Measurements from ENCODE around the gene SLC25A30. TPM values are rescaled to one million over a fixed set of nuclear protein-coding genes. Genes with fewer than 3 reads are reported as not detected.

Gene SLC25A30
- total RNA-seq, 2 experiments from 2014 or later: 18.9 to 21.2 TPM

DNA sequence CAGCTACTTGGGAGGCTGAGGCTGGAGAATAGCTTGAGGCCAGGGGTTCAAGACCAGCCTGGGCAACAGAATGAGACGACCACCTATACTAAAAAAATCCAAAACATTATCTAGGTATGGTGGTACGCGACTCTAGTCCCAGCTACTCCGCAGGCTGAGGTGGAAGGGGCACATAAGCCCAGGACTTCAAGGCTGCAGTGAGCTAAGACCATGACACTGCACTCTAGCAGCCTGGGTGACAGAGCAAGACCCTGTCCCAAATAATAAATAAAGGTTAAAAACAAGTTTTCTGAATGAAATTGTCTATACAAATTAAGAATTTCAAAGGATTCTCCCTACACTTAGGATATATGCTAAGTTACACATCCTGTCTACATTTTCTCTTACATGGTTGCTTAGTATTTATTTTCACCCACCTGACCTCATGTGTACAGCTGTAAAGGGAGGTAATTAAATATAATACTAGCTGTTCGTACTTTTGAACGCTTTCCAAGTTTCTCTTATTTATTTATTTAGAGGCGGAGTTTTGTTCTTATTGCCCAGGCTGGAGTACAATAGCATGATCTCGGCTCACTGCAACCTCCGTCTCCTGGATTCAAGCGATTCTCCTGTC lies 1.6 kb downstream of the SLC25A30 start:
- Mint-ChIP-seq H3K36me3 (ENCODE audit: low read depth) (peaks cover 3% of the 10 kb centered on the region), H3K4me3 (peak overlapping the region; percentile 86), H3K4me1 (ENCODE audit: low read depth) (peaks cover 27% of the 10 kb centered on the region), H3K27me3 (no peaks in the 10 kb centered on the region), H3K27ac (peak overlapping the region; percentile 94), H3K9me3 (no peaks in the 10 kb centered on the region)
- ATAC-seq (no peak), DNase-seq (no peak)
- TF ChIP-seq, protein P1, sequence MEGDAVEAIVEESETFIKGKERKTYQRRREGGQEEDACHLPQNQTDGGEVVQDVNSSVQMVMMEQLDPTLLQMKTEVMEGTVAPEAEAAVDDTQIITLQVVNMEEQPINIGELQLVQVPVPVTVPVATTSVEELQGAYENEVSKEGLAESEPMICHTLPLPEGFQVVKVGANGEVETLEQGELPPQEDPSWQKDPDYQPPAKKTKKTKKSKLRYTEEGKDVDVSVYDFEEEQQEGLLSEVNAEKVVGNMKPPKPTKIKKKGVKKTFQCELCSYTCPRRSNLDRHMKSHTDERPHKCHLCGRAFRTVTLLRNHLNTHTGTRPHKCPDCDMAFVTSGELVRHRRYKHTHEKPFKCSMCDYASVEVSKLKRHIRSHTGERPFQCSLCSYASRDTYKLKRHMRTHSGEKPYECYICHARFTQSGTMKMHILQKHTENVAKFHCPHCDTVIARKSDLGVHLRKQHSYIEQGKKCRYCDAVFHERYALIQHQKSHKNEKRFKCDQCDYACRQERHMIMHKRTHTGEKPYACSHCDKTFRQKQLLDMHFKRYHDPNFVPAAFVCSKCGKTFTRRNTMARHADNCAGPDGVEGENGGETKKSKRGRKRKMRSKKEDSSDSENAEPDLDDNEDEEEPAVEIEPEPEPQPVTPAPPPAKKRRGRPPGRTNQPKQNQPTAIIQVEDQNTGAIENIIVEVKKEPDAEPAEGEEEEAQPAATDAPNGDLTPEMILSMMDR (IDR thresholded peaks at IDR 0.05): no peak
- CTCF ChIA-PET: interaction anchor here (0.9 to 6.0 kb wide), 8 partner anchors 8 to 105 kb away, joined by 3 to 37 read pairs (median 4); partner anchors contain the start of gene COG3
- POLR2A ChIA-PET: interaction anchor here (0.6 to 4.5 kb wide), 8 partner anchors 14 to 59 kb away, joined by 3 to 28 read pairs (median 4); partner anchors contain the start of gene COG3
- intact Hi-C loops (cut with micrococcal nuclease): no loop called here

DNA sequence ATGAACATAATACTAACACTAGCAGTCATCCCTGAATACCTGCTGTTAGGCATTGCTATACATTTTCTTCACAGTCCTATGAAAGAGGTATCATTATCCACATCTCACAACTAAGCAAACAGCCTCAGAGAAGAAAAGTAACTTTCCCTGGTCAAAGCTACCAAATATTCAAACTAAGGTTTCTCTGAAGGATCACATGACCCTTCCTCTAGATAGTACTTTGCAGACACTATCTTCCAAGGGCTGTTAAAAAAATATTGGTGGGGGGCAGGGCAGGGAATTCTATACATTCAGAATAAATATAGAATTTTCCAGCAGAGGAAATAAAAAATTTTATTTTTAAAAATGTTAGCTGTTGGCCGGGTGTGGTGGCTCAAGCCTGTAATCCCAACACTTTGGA lies 3.1 kb downstream of the SLC25A30 start:
- DNase-seq: no peak
- ChIA-PET POLR2A (interaction anchor here (1.0 to 4.5 kb wide), 2 partner anchors 19 to 83 kb away, joined by 3 to 28 read pairs; no protein-coding TSS in a partner anchor), CTCF (interaction anchor here (0.6 to 6.0 kb wide), 6 partner anchors 16 to 74 kb away, joined by 3 to 37 read pairs (median 10); partner anchors contain the start of gene TPT1)
- H3K27me3 Mint-ChIP-seq: no peaks in the 10 kb centered on the region
- no peak overlapping the region for H3K27ac Mint-ChIP-seq
- H3K4me1 Mint-ChIP-seq (ENCODE audit: low read depth): peaks cover 32% of the 10 kb centered on the region
- H3K9me3 Mint-ChIP-seq: no peaks in the 10 kb centered on the region
- TF ChIP-seq, protein P1 (IDR thresholded peaks at IDR 0.05): no peak
- ATAC-seq: no peak
- intact Hi-C loops (cut with micrococcal nuclease): no loop called here
- peaks cover 6% of the 10 kb centered on the region for H3K36me3 Mint-ChIP-seq (ENCODE audit: low read depth)
- no peak overlapping the region for H3K4me3 Mint-ChIP-seq

DNA sequence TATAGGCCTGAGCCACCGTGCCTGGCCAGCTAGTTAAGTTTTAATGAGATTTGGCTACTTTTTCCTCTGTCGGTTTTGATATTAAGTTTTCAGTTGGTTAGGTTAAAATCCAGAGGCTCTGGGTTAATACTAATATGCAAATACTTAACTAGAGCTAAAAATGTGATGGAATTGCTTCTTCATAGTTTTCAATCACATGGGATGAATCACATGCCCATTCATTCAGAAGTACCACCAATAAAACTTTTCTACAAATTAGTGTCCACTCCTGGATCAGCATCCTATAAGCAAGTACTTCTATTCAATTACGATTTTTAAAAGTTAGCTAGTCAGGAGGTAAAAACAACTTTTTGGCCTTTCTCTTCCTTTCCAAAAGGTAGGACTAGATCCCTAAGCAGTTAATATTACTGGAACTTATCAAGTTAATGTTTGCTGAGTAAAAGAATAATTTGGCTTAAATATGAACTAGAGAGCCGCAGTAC lies 4.3 kb downstream of the SLC25A30 start:
- CTCF ChIA-PET: interaction anchor here (1.2 to 6.0 kb wide), 4 partner anchors 15 to 51 kb away, joined by 5 to 37 read pairs (median 14); no protein-coding TSS in a partner anchor
- TF ChIP-seq, protein P1 (IDR thresholded peaks at IDR 0.05): no peak
- ATAC-seq (no peak), DNase-seq (no peak)
- H3K9me3 Mint-ChIP-seq: no peaks in the 10 kb centered on the region
- intact Hi-C loops (cut with micrococcal nuclease): no loop called here
- H3K4me1 Mint-ChIP-seq (ENCODE audit: low read depth): peaks cover 32% of the 10 kb centered on the region
- H3K36me3 Mint-ChIP-seq (ENCODE audit: low read depth): peaks cover 9% of the 10 kb centered on the region
- H3K27me3 Mint-ChIP-seq: no peaks in the 10 kb centered on the region
- no peak overlapping the region for H3K27ac Mint-ChIP-seq
- no peak overlapping the region for H3K4me3 Mint-ChIP-seq
- POLR2A ChIA-PET: no interaction called here

DNA sequence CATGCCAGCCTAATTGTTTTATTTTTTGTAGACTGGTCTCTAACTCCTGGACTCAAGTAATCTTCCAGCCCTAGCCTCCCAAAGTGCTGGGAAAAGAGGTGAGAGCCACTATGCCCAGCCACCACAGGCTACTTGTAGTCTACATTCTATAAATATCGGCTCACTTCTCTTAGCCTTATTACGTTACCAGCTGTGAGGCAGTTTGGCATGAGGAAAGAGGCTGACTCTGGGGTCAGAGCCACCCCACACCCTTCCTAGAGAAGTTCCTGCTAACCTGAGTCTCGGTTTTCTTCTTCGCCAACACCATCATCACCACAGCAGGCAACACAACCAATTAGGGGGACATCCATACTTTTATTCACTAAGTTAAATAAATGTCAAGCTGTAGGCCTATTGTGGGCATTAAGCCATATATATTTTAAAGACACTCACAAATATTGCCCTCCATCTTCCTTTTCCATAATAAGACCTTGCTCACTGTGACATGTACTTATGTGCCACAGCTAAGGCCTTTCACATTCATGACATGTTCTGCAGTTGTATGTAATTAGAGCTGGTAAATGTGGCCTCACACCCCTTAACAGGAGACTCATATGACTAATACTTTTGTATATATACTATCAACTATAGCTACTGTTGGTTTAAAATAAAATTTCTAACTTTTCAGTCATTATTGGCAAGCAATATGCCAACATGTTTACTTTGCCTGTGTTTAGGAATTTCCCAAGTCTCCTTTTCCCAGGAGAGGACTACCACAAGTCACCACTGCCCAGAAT lies 5.7 kb downstream of the SLC25A30 start:
- Mint-ChIP-seq H3K27me3 (no peaks in the 10 kb centered on the region), H3K36me3 (ENCODE audit: low read depth) (peaks cover 20% of the 10 kb centered on the region), H3K4me3 (no peak overlapping the region), H3K9me3 (no peaks in the 10 kb centered on the region), H3K4me1 (ENCODE audit: low read depth) (peaks cover 29% of the 10 kb centered on the region), H3K27ac (no peak overlapping the region)
- ATAC-seq: no peak
- ChIA-PET POLR2A (interaction anchor here (1.2 kb wide), 1 partner anchor 14 kb away, joined by 3 read pairs; no protein-coding TSS in a partner anchor), CTCF (interaction anchor here (0.8 to 6.0 kb wide), 5 partner anchors 13 to 42 kb away, joined by 3 to 37 read pairs (median 10); no protein-coding TSS in a partner anchor)
- intact Hi-C loops (cut with micrococcal nuclease): no loop called here
- TF ChIP-seq, protein P1 (IDR thresholded peaks at IDR 0.05): no peak
- DNase-seq: no peak

Measured in activated CD8-positive, alpha-beta T cell treated with anti-CD3 and anti-CD28 coated beads for 36 hours (primary cell).